Measurements from ENCODE around the gene CEBPB. TPM values are rescaled to one million over a fixed set of nuclear protein-coding genes. Genes with fewer than 3 reads are reported as not detected.
"Not testable (repeated sequence)": the region's sequence is repeated elsewhere in the genome, so short reads cannot be mapped to it uniquely, and the experiment has no call there.

CEBPB gene
- polyA plus RNA-seq, 1 donor (not counting 4 experiments of a cell fraction or from before 2014, with no cell fraction given): 15.8 TPM

- DNase-seq (ENCODE audit: low read depth, low spot score) (no peak), FAIRE-seq (no peak)
- Histone ChIP-seq H3K4me3 (ENCODE audit: control insufficient read depth in 2 of 3, extremely low read depth in 1 of 3, insufficient read depth in 2 of 3, low read depth in 1 of 3, low read length in 3 of 3) (no peak overlapping the region), H3K27me3 (ENCODE audit: control insufficient read depth, extremely low read depth, insufficient read depth, low read length) (no peaks in the 10 kb centered on the region), H3K9me3 (ENCODE audit: control insufficient read depth, low read depth, low read length) (no peaks in the 10 kb centered on the region), H4K20me1 (ENCODE audit: control insufficient read depth, extremely low read depth, insufficient read depth, low read length) (peaks cover 4% of the 10 kb centered on the region), H3K4me1 (ENCODE audit: control insufficient read depth, extremely low read depth, insufficient read depth, low read length) (no peaks in the 10 kb centered on the region), H3K79me2 (ENCODE audit: control insufficient read depth, insufficient read depth, low read length) (no peaks in the 10 kb centered on the region), H3K4me2 (ENCODE audit: control insufficient read depth, extremely low read depth, insufficient read depth, low read depth, low read length) (no peak overlapping the region), H3K9me1 (ENCODE audit: control insufficient read depth, extremely low read depth, insufficient read depth, low read length) (no peaks in the 10 kb centered on the region), H3K9ac (ENCODE audit: control insufficient read depth, extremely low read depth, insufficient read depth, low read length) (no peak overlapping the region), H2AFZ (ENCODE audit: control insufficient read depth, low read length) (no peak overlapping the region), H3K27ac (ENCODE audit: control insufficient read depth, insufficient read depth, low read length) (no peak overlapping the region), H3K36me3 (ENCODE audit: control insufficient read depth in 2 of 2, extremely low read depth in 1 of 2, insufficient read depth in 2 of 2, low read length in 2 of 2) (no peaks in the 10 kb centered on the region)
- dilution Hi-C loops (cut with MboI; ENCODE audit: extremely low pct_ligation_motif_present, low sequenced_read_pairs): no loop called here
- TF ChIP-seq, protein P1, sequence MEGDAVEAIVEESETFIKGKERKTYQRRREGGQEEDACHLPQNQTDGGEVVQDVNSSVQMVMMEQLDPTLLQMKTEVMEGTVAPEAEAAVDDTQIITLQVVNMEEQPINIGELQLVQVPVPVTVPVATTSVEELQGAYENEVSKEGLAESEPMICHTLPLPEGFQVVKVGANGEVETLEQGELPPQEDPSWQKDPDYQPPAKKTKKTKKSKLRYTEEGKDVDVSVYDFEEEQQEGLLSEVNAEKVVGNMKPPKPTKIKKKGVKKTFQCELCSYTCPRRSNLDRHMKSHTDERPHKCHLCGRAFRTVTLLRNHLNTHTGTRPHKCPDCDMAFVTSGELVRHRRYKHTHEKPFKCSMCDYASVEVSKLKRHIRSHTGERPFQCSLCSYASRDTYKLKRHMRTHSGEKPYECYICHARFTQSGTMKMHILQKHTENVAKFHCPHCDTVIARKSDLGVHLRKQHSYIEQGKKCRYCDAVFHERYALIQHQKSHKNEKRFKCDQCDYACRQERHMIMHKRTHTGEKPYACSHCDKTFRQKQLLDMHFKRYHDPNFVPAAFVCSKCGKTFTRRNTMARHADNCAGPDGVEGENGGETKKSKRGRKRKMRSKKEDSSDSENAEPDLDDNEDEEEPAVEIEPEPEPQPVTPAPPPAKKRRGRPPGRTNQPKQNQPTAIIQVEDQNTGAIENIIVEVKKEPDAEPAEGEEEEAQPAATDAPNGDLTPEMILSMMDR (optimal IDR thresholded peaks at IDR 0.05 in 1 of 3, IDR thresholded peaks at IDR 0.05 in 1 of 3, conservative IDR thresholded peaks at IDR 0.05 in 1 of 3; ENCODE audit: extremely low read depth in 1 of 3, insufficient read depth in 2 of 3, low read length in 3 of 3): no peak
- TF ChIP-seq EZH2 (IDR thresholded peaks at IDR 0.05; ENCODE audit: low read length): no peak
Measured at GRCh38 chr20:50199703-50200102, 9.1 kb downstream of the CEBPB start.

DNA sequence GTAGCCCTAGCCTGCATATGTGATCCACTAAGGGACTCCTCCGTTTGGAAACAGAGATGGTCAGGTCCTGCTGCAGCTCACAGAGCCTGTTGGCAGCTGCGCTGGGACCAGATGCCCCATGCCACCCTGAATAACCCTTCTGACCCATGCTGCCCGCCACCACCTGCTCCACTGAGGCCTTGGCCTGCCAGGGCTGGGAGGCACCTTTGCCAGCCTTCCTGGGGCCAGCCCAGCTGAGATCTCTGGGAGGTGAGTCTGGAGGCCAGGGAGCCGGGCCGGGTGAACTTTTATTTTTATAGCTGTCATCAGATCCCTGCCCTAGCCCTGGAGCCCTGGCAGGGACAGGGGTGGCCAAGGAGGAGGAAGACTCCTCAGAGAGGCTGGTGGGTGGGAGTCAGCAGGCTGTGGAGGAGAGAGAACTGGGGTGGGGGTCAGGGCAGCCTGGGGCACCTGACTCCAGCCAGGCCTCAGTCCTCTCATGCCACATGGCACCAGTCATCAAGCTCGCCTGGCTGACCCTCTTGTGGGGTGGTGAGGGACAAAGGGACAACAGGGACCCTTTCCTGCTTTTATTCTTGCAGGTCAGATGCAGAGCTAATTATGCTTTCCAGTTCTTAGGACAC is 10.0 kb downstream of the CEBPB start:
- H3K79me2 ChIP-seq (ENCODE audit: control insufficient read depth, insufficient read depth, low read length): no peaks in the 10 kb centered on the region
- no peaks in the 10 kb centered on the region for H3K4me1 ChIP-seq (ENCODE audit: control insufficient read depth, extremely low read depth, insufficient read depth, low read length)
- FAIRE-seq: no peak
- no peak overlapping the region for H3K4me3 ChIP-seq (ENCODE audit: control insufficient read depth in 2 of 3, extremely low read depth in 1 of 3, insufficient read depth in 2 of 3, low read depth in 1 of 3, low read length in 3 of 3)
- H4K20me1 ChIP-seq (ENCODE audit: control insufficient read depth, extremely low read depth, insufficient read depth, low read length): no peaks in the 10 kb centered on the region
- no peak overlapping the region for H3K4me2 ChIP-seq (ENCODE audit: control insufficient read depth, extremely low read depth, insufficient read depth, low read depth, low read length)
- no peak for DNase-seq (ENCODE audit: low read depth, low spot score)
- no peaks in the 10 kb centered on the region for H3K36me3 ChIP-seq (ENCODE audit: control insufficient read depth in 2 of 2, extremely low read depth in 1 of 2, insufficient read depth in 2 of 2, low read length in 2 of 2)
- H3K27me3 ChIP-seq (ENCODE audit: control insufficient read depth, extremely low read depth, insufficient read depth, low read length): no peaks in the 10 kb centered on the region
- H3K9me3 ChIP-seq (ENCODE audit: control insufficient read depth, low read depth, low read length): no peaks in the 10 kb centered on the region
- dilution Hi-C loops (cut with MboI; ENCODE audit: extremely low pct_ligation_motif_present, low sequenced_read_pairs): no loop called here
- no peak overlapping the region for H3K27ac ChIP-seq (ENCODE audit: control insufficient read depth, insufficient read depth, low read length)
- no peaks in the 10 kb centered on the region for H3K9me1 ChIP-seq (ENCODE audit: control insufficient read depth, extremely low read depth, insufficient read depth, low read length)
- no peak overlapping the region for H3K9ac ChIP-seq (ENCODE audit: control insufficient read depth, extremely low read depth, insufficient read depth, low read length)
- no peak overlapping the region for H2AFZ ChIP-seq (ENCODE audit: control insufficient read depth, low read length)
- TF ChIP-seq, protein P1 (optimal IDR thresholded peaks at IDR 0.05 in 1 of 3, IDR thresholded peaks at IDR 0.05 in 1 of 3, conservative IDR thresholded peaks at IDR 0.05 in 1 of 3; ENCODE audit: extremely low read depth in 1 of 3, insufficient read depth in 2 of 3, low read length in 3 of 3): no peak
- no peak for TF ChIP-seq EZH2 (IDR thresholded peaks at IDR 0.05; ENCODE audit: low read length)

DNA sequence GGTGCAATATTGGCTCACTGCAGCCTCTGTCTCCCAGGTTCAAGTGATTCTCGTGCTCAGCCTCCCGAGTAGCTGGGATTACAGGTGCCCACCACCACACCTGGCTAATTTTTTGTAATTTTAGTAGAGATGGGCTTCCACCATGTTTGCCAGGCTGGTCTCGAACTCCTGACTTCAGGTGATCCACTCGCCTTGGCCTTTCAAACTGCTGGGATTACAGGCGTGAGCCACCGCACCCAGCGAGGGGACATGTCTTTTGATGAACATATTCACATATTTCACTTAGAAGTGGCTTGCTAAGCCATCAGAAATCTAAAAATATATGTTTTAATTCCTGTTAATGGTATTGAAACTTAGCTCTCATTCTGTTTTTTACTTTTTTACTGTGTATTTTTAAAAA is 11.1 kb downstream of the CEBPB start:
- dilution Hi-C loops (cut with MboI; ENCODE audit: extremely low pct_ligation_motif_present, low sequenced_read_pairs); FAIRE-seq; H3K79me2 ChIP-seq (ENCODE audit: control insufficient read depth, insufficient read depth, low read length): not testable (repeated sequence)

More for the DNA sequence above, 11.1 kb downstream of the CEBPB start:
- not testable (repeated sequence) for H3K27me3 ChIP-seq (ENCODE audit: control insufficient read depth, extremely low read depth, insufficient read depth, low read length); H3K4me1 ChIP-seq (ENCODE audit: control insufficient read depth, extremely low read depth, insufficient read depth, low read length); H3K4me2 ChIP-seq (ENCODE audit: control insufficient read depth, extremely low read depth, insufficient read depth, low read depth, low read length); H3K9ac ChIP-seq (ENCODE audit: control insufficient read depth, extremely low read depth, insufficient read depth, low read length); H3K27ac ChIP-seq (ENCODE audit: control insufficient read depth, insufficient read depth, low read length); H3K9me3 ChIP-seq (ENCODE audit: control insufficient read depth, low read depth, low read length); H3K36me3 ChIP-seq (ENCODE audit: control insufficient read depth in 2 of 2, extremely low read depth in 1 of 2, insufficient read depth in 2 of 2, low read length in 2 of 2); H3K9me1 ChIP-seq (ENCODE audit: control insufficient read depth, extremely low read depth, insufficient read depth, low read length); DNase-seq (ENCODE audit: low read depth, low spot score); H3K4me3 ChIP-seq (ENCODE audit: control insufficient read depth in 2 of 3, extremely low read depth in 1 of 3, insufficient read depth in 2 of 3, low read depth in 1 of 3, low read length in 3 of 3); H2AFZ ChIP-seq (ENCODE audit: control insufficient read depth, low read length); H4K20me1 ChIP-seq (ENCODE audit: control insufficient read depth, extremely low read depth, insufficient read depth, low read length)
